Gastrocnemius medialis (tissue), 4 donors: ENCODE results near the gene SEMA4A. TPM values are rescaled to one million over a fixed set of nuclear protein-coding genes. Genes with fewer than 3 reads are reported as not detected.

Experiments
- ATAC-seq, 2 donors: fragments of 150-250 bp; one replicate each; pipeline ENCODE4 v1.9.1; 2016
- DNase-seq, 2 donors: peaks; one replicate each; pipeline ENCODE4 v3.0.0-alpha.2; 2019
- H3K27ac ChIP-seq, 4 donors: fragments of 200-600 bp; sonication (generic); 1 replicate in 1 of 4; 2 replicates in 3 of 4; pipeline ENCODE4 v1.5.1; 2016 to 2018; ENCODE audit warnings: mild to moderate bottlenecking in 2 of 4, moderate library complexity in 1 of 4
- H3K27me3 ChIP-seq, 3 donors: fragments of 200-600 bp; sonication (generic) in 2 of 3; 1 replicate in 1 of 3; 2 replicates in 2 of 3; pipeline versions ENCODE4 v1.5.1 to v1.6.0; 2016 to 2019; ENCODE audit warnings: mild to moderate bottlenecking in 1 of 3, moderate library complexity in 1 of 3
- H3K36me3 ChIP-seq, 2 donors: fragments of 200-600 bp; sonication (generic) in 1 of 2; one replicate each; pipeline ENCODE4 v1.5.1; 2017 to 2018
- H3K4me1 ChIP-seq, 2 donors: fragments of 200-600 bp; sonication (generic) in 1 of 2; one replicate each; pipeline ENCODE4 v1.5.1; 2016 to 2017; ENCODE audit warnings: mild to moderate bottlenecking in 2 of 2
- H3K4me3 ChIP-seq, 4 donors: fragments of 200-600 bp; sonication (generic) in 3 of 4; 1 replicate in 1 of 4; 2 replicates in 3 of 4; pipeline ENCODE4 v1.5.1; 2016 to 2019; ENCODE audit warnings: mild to moderate bottlenecking in 2 of 4
- H3K9me3 ChIP-seq, 3 donors: fragments of 200-600 bp; sonication (generic) in 2 of 3; 1 replicate in 1 of 3; 2 replicates in 2 of 3; pipeline ENCODE4 v1.5.1; 2016 to 2019
- POLR2A ChIP-seq, 2 donors: fragments of 450-650 bp; IDR thresholded peaks; one replicate each; pipeline ENCODE4 v1.6.1; 2017; ENCODE audit warnings: antibody characterized with exemption in 2 of 2, mild to moderate bottlenecking in 2 of 2, moderate library complexity in 2 of 2
- in situ Hi-C, 4 donors: fragments of 200-750 bp; cut with MboI; loops; one replicate each; pipeline versions ENCODE4 v1.15.0 to v1.8.0; 2017; ENCODE audit warnings: low sequenced_read_pairs in 4 of 4
- intact Hi-C: fragments of 100-400 bp; cut with DNase I; formaldehyde crosslinking; loops from one replicate; pipeline ENCODE4 v1.15.1; 2023; ENCODE audit warnings: low total_unique reads
- total RNA-seq, 4 donors: library from RNA; depleted of rRNA; stranded (reverse); fragments of >200 nt; gene quantifications; one replicate each; pipeline versions ENCODE4 v1.1.0 to v1.2.3, GENCODE V29; 2016

SEMA4A gene
- total RNA-seq, 4 donors from 2014 or later: 0.29 to 2.4 (median 1.2) TPM

DNA sequence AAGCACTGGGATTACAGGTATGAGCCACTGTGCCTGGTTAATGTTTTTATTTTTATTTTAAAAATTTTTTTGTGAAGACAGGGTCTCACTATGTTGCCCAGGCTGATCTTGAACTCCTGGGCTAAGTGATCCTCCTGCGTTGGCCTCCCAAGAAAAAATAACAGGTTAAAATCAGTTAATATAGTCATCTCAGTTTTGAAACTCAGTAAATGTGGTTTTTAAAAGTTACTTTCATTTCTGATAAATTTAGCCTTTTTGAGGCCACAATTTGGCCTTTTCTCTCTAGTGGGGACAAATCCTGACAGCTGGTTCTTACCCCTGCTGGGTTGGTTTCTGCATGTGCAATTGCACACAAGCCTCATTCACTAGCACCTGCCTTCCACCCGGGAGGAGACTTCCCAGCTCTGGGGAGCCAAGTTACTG, 72.7 kb downstream of the SEMA4A start:
- Histone ChIP-seq H3K4me3 (no peak overlapping the region), H3K36me3 (peaks cover 0 to 35% of the 10 kb centered on the region in 2 donors), H3K27me3 (no peaks in the 10 kb centered on the region), H3K9me3 (no peaks in the 10 kb centered on the region), H3K27ac (peak overlapping the region in 1 of 4 donors; percentile 18), H3K4me1 (peaks cover 0 to 5% of the 10 kb centered on the region in 2 donors)
- in situ Hi-C loops (loop anchor here in 3 of 4 donors (5.0 kb wide), 2 partner anchors 79 to 139 kb away; no protein-coding TSS in a partner anchor), intact Hi-C loops (loop anchor here (2.0 kb wide), 1 partner anchor 85 kb away; no protein-coding TSS in a partner anchor)
- DNase-seq (no peak), ATAC-seq (no peak)
- no peak for TF ChIP-seq POLR2A (IDR thresholded peaks at IDR 0.05)

DNA sequence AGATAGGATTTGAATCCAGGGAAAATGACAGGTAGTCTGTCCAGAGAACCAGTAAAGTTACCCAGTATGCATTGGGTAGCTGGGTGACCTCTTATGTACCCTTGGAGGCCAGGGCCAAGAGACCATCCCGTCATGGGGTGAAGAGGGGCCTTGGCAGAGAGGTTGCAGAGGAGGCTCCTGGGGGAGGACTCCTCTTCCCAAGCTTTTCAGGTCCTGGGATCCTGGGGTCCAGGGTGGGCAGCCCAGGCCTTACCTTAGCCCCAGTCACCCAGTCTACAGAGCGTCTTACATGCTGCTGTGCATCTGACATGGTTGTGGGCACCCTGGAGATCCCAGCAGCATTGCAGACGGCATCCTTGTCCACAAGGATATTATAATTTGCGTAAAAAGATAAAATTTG, 73.4 kb downstream of the SEMA4A start:
- Histone ChIP-seq H3K4me3 (no peak overlapping the region), H3K27ac (no peak overlapping the region), H3K9me3 (no peaks in the 10 kb centered on the region), H3K27me3 (no peaks in the 10 kb centered on the region), H3K4me1 (peaks cover 0 to 5% of the 10 kb centered on the region in 2 donors), H3K36me3 (peaks cover 0 to 30% of the 10 kb centered on the region in 2 donors)
- DNase-seq (no peak), ATAC-seq (no peak)
- in situ Hi-C loops: loop anchor here in 3 of 4 donors (5.0 kb wide), 2 partner anchors 79 to 139 kb away; no protein-coding TSS in a partner anchor
- intact Hi-C loops: loop anchor here (2.0 kb wide), 1 partner anchor 86 kb away; no protein-coding TSS in a partner anchor
- no peak for TF ChIP-seq POLR2A (IDR thresholded peaks at IDR 0.05)

Other genes starting within 250 kb of the SEMA4A start
- 10 to 100 TPM in 3 of 4 donors, 1 to 10 TPM in 1; 9.6 to 16.8 (median 15.2) TPM for gene RIT1, start 242.2 kb upstream of the SEMA4A start, total RNA-seq
- 10 to 100 TPM; 18.2 to 46.3 (median 26.3) TPM for gene KHDC4, start 219.2 kb upstream of the SEMA4A start, total RNA-seq
- not detected for gene RXFP4, start 211.9 kb upstream of the SEMA4A start, total RNA-seq
- gene ARHGEF2, start 175.0 kb upstream of the SEMA4A start, total RNA-seq: 10 to 100 TPM; 13.6 to 27.3 (median 26.4) TPM
- 100 to 1,000 TPM in 2 of 4 donors, 10 to 100 TPM in 2; 70.6 to 118 (median 108) TPM for gene SSR2, start 132.6 kb upstream of the SEMA4A start, total RNA-seq
- 10 to 100 TPM; 42.3 to 60.1 (median 46.0) TPM for gene UBQLN4, start 99.8 kb upstream of the SEMA4A start, total RNA-seq
- gene LAMTOR2, start 98.8 kb upstream of the SEMA4A start, total RNA-seq: 10 to 100 TPM; 51.5 to 82.7 (median 72.6) TPM
- gene RAB25, start 92.4 kb upstream of the SEMA4A start, total RNA-seq: 1 to 10 TPM in 1 of 4 donors, not detected in 3; 1.2 TPM
- gene MEX3A, start 71.1 kb upstream of the SEMA4A start, total RNA-seq: not detected
- 100 to 1,000 TPM; 143 to 244 (median 220) TPM for gene LMNA, start 38.9 kb upstream of the SEMA4A start, total RNA-seq
- 10 to 100 TPM in 3 of 4 donors, 1 to 10 TPM in 1; 9.2 to 19.5 (median 18.5) TPM for gene SLC25A44, start 40.5 kb downstream of the SEMA4A start, total RNA-seq
- gene PMF1, start 59.4 kb downstream of the SEMA4A start, total RNA-seq: 100 to 1,000 TPM in 2 of 4 donors, 10 to 100 TPM in 2; 73.3 to 119 (median 89.9) TPM
- gene BGLAP, start 88.6 kb downstream of the SEMA4A start, total RNA-seq: not detected
- under 1 TPM in 2 of 4 donors, not detected in 2; 0.16 to 0.46 TPM for gene PAQR6, start 94.5 kb downstream of the SEMA4A start, total RNA-seq
- gene SMG5, start 129.2 kb downstream of the SEMA4A start, total RNA-seq: 10 to 100 TPM; 47.4 to 83.1 (median 62.7) TPM
- 1 to 10 TPM in 1 of 4 donors, under 1 TPM in 3; 0.20 to 1.5 (median 0.68) TPM for gene TMEM79, start 130.7 kb downstream of the SEMA4A start, total RNA-seq
- 10 to 100 TPM; 10.1 to 16.5 (median 13.6) TPM for gene GLMP, start 142.1 kb downstream of the SEMA4A start, total RNA-seq
- not detected for gene VHLL, start 145.7 kb downstream of the SEMA4A start, total RNA-seq
- 100 to 1,000 TPM; 147 to 189 (median 180) TPM for gene CCT3, start 184.7 kb downstream of the SEMA4A start, total RNA-seq
- gene TSACC, start 184.9 kb downstream of the SEMA4A start, total RNA-seq: not detected
- not detected for gene RHBG, start 215.6 kb downstream of the SEMA4A start, total RNA-seq